HG03571 (cell line): ENCODE measurements around the gene PRPF6.
A peak's percentile ranks its signal among the peaks of the same experiment; 100 is the strongest.

Source experiments
- ATAC-seq: cut with Tn5 transposase; IDR thresholded peaks from one replicate; pipeline ENCODE4 v1.9.1; 2021; ENCODE audit not compliant: unreplicated experiment

Gene PRPF6

DNA sequence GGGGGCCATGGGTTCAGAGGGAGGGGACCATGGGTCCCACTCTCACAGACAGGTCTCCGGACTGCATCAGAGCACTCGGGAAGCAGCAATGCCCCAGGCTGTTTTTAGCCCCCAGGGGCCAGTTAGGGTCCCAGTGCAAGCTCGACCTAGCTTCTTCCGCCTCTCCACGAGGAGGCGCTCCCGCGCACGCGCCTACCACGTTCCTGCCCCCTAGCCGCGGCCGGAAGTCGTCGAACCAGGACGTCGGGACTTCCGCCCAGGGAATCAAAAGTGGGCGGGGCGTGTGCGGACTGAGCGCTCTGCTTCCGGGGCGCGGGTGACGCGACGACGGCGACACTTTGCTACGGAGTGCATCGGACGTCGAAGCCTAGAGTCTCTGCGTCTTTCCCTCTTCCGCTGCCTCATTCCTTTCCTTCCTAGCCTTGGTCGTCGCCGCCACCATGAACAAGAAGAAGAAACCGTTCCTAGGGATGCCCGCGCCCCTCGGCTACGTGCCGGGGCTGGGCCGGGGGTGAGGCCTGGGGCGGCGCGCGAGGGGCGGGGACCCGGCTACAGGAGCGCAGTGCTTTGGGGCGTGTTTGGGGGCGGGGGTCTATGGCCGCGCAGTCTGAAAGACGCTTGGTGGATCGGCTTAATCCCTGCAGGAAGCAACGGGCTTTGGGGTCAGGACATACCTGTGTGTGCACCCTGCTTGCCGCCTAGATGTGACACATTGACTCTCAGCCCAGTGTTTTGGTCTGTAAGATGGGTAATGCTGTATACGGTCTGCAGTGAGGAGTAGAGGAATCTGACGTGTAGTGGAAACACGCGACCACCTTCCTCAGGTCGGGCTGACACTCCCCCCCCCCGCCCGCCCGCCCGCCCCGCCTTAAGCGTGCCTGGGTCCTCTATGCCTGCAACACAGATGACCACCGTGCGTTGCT lies at the start of gene PRPF6:
PRPF6 (plus strand) TSS at position 327 of the 923 bp plus-strand sequence; CDS start at position 441, 114 bp downstream.
- peak; percentile 41 for ATAC-seq

- ATAC-seq, result no peak
These were observed 49.2 kb upstream of the PRPF6 start for GRCh38 chr20:63931735-63932134.

DNA sequence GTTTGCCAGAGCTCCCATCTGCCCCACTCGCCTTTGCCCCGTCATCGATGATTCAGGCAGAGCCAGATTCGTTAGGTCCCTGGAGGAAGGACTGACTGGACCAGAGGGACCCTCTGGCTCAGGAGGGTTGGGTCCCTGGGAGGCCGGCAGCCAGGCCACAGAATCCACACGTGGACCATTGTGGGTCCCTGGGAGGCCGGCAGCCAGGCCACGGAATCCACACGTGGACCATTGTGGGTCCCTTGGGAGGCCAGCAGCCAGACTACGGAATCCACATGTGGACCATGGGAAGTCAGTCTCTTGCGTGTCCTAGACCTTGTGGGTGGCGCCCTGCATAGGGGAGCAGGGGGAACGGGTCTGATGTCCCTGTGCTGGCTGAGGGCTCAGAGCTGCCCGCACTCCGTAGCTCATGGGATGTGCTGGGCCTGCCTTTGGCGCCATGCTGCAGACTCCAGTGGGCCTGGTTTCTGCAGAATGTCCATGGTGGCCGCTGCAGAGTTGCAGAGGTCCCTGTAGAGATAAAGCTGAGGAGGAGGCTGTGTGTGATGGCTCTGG lies 48.2 kb upstream of the PRPF6 start:
- no peak for ATAC-seq

DNA sequence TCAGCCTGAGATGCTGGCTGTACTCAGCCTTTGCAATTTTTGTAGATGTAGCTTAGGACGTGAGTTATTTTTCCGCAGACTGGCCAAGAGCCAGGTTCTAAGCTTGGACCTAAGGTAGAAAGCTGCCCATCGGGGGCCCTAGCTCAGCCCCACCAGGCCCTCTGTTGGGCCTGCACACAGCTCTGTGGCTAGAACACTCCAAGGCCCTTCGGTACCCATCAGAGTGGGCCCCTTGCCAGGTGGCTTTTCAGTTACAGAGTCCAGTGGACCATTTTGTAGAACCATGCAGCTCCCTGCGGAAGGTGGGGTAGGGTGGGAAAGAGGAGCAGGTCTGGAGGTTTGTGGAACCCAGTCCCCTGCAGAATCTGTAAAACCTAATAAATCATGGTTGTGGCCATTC lies 47.3 kb upstream of the PRPF6 start:
- ATAC-seq, result no peak

GRCh38 chr20:63934271-63935068 lies 46.5 kb upstream of the PRPF6 start:
- ATAC-seq, result no peak

- no peak for ATAC-seq
These were observed 45.5 kb upstream of the PRPF6 start for GRCh38 chr20:63935447-63935846.

DNA sequence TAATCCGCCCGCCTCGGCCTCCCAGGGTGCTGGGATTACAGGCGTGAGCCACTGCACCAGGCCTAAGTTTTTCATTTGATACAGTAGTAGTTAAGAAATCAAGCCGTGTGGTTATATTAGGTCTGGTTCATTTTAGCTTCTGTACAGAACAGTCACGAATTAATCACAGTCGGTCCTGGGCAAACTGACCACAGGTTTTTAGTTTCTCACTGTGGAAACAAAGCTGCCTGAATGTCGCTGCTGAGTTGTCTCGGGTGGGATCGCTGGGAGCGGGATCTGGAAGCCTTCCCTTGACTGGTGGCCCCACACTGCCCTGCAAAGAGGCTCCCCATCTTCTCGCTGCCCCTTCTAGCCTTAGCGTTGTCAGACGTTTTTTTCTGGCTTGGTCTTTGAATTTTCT lies 43.3 kb upstream of the PRPF6 start:
- ATAC-seq, result no peak

DNA sequence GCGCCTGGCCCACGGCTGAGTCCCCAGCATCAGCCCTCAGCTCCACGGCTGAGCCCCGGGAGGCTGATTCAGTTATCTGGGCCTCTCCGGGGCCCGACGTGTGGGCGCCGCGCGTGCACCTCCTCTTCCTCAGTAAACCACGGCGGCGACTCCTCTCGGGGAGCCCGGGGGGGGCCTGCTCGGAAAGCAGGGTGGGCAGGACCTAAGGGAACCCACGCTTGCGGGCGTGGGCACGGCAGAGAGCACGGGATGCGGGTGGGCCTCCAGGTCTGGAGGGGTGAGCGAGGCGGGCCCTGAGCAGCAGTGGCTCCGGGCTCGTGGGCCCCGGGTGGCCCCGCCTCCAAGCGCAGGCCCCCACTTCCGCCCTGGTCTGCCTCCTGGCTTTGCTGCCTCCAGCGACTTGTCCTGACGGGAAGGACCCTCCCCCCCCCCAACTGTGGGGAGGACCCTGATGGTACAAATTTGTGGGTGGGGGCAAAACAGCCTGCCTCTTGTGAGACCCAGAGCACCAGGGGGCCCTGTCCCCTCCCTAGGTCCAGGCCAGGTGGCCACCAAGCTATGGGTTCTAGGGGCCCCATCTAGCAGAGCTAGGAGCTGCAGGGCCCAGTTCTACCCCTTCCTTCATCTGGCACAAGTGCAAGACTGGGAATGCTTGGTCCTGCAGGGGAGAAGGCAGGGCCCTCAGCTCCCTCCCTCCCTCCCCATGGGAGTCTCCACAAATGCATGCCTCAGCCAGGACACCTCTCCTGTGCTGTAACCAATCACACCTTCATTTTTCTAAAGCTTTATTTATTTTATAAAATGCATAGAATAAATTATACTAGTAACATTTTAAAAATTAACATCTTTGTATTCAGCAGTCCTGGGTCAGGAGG lies 41.6 kb upstream of the PRPF6 start:
- ATAC-seq, result no peak

DNA sequence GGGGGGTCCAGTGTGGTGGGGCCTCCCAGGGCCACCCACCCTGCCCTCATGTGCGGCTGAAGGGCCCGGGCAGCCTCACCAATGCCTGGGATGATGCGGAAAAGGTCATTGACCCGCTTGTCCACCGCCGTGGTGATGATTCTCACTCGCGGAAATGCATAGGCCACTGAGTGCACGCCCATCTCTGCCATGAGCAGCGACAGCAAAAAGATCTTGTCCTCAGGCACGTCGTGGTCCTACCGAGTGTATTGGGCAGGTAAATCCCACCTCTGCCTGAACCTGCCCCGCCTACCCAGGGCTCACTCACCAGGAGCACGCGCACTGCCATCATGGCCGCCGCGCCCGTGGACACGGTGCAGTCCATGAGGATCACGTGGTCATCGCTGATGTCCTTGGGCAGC lies 40.9 kb upstream of the PRPF6 start:
- ATAC-seq, result no peak

- no peak for ATAC-seq
These were observed 40.3 kb upstream of the PRPF6 start for GRCh38 chr20:63940472-63941266.

GRCh38 chr20:63941282-63942081 lies 39.5 kb upstream of the PRPF6 start:
- no peak for ATAC-seq

- ATAC-seq, result no peak
These were observed 38.5 kb upstream of the PRPF6 start for GRCh38 chr20:63942250-63942951.

DNA sequence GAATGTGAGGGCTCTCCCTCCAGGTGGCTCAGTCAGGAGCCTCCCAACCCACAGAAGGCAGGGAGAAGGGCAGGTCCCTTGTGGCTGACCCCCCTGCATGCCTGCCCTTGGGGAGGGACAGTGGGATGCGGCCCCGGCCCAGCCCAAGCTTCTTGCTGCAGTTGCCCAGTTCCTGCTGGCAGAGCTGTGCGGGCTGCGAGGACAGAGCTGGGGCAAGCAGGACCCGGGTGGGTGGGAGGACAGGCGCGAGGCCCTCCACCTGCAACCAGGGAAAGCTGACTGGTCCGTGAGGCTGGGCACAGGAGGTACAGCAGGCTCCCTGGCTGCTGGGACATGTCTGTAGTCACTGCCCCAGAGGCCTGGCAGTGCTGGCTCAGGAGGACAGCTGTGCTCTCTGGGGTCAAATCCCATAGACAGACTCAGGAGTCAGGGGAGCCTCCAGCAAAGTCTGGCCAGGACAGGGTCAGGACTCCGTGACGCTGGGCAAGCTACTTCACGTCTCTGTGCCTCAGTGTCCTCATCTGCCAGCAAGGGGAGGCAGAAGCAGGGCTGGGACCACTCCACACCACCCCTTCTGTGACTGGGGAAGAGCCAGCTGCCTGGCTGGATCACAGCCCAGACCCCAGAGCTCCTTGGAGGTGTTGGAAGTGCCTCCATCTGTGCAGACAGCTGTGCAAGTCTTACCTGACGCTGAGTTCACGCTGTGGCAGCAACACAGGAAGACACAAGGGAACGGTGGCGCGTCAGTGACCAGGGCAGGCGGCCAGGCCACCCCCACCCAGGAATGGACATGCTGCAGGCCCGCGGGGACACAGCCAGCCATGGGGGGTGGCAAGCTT lies 37.7 kb upstream of the PRPF6 start:
- ATAC-seq, result no peak

- no peak for ATAC-seq
These were observed 37.2 kb upstream of the PRPF6 start for GRCh38 chr20:63943808-63944077.

GRCh38 chr20:63944078-63944941 lies 36.6 kb upstream of the PRPF6 start:
- ATAC-seq, result no peak

DNA sequence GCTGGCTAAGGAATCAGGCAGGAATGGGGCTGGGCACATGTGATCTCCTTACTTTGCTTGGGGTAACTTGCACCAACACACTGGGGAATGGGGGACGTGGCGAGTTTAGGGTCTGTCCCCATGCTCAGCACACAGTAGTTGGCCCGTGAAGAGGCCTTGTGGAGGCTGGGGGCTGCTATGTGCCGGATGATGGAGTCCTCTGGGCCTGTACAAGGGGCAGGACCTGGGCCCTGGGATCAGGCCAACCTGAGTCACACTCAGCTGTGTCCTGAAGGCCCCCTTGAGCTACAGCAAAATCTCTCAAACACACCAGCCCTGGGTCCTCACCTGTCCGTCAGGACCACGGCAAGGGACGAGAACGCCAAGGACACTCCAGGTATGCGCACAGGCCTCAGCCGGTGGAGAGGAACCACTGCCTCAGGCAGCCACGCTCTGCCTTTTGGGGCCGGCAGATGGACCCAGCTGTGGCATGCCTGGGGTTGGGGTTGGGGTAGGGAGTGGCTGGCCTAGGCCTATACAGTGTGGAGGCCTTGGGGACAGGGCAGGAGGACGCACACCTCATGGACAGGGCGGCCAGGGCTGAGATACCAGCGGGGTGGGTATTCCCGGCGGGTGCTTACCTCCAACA lies 35.8 kb upstream of the PRPF6 start:
- ATAC-seq, result no peak
